GM19372 (cell line): Measurements from ENCODE around the gene ITGA5.

Source experiments
- ATAC-seq: cut with Tn5 transposase; IDR thresholded peaks from one replicate; pipeline ENCODE4 v1.9.1; 2021; ENCODE audit warnings: mild to moderate bottlenecking, low read depth, moderate library complexity; ENCODE audit not compliant: unreplicated experiment

Gene ITGA5

DNA sequence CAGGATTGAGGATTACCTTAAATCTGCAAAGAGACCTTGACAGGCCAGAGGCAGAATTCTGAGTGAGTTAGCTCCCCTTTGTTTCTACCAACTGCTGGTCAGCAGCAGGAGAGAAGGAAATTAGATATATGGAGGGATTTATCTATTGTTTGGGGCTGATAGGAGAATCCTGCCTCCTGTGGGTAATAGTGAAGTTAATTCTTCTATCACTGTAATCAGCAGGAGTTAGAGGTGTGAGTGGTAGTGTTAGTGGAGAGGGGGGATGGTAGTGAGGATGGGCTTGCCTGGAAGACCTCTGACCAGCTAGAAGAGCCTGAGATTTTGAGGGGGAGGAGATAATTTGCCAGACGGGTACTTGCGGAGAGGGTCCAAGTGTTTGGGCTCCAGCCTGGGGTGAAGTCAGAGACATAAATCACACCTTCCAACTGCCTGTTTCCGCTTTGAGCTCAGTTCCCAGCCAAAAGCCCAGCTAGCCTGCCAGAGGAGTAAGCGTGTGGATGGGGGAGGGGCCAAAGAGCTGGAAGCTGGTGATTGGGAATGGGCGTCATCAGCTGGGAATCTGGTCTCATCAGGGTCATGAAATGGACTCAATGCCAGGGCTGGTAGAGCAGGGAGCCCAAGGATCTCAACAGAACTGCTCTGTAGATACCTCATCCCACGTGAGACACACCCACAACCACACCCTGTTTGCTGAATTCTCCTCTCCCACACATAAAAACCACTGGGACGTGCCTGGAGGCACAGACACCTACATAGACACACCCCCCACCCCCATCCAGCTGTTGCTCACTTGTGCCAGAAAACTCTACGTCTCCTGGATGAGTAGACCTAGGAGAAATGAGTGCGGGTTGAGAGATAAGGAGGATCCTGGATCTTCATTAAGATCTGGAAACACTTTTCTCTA lies 13.1 kb upstream of the ITGA5 start:
- no peak for ATAC-seq

- no peak for ATAC-seq
These were observed 11.5 kb upstream of the ITGA5 start for GRCh38 chr12:54430471-54431069.

DNA sequence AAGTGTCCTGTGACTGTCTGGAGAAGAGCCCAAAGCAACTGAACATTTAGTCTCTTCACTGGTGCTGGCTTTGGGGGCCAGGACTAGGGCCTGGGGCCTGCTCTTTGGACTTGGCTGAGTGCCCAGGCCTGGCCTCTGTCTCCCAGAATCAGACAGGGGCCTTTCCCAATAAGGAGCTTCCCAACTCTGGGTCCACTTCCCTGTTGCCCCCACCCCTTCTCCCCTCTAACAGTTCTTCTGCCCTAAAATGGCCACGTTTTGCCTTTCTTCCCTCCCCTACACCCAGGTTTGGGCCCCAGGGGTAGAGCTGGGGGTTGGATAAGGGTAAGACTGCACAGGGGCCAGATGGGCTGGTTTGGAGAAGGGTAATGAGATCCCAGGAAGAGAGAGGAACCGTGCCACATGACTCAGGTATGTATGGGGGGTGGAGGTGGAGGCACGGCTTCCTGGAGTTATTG lies 10.0 kb upstream of the ITGA5 start:
- ATAC-seq = no peak

- no peak for ATAC-seq
These were observed 9.3 kb upstream of the ITGA5 start for GRCh38 chr12:54428050-54429013.

DNA sequence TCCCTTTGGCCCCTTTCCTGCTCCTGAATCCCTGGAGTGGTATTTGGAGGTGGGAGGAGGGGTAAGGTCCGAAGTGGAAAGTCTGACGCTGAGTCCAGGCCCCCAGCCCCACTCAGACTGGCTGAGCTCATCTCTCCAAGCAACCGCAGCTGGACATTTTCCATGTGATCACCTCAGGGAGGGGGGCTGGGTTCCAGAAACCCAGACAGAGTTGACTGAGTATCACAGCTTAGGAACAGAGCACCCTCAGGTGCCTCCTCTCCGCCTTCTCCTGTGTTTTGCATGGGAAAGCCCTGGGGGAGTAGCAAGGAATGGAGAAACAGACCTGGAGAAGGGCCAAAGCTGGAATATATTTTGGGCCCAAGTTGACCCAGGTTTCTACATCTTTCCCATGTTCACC lies 8.0 kb upstream of the ITGA5 start:
- ATAC-seq = no peak

GRCh38 chr12:54426690-54427089 lies 7.6 kb upstream of the ITGA5 start:
- ATAC-seq = no peak

- ATAC-seq = no peak
These were observed 6.6 kb upstream of the ITGA5 start for GRCh38 chr12:54425702-54426101.

- ATAC-seq = no peak
These were observed 5.2 kb upstream of the ITGA5 start for GRCh38 chr12:54424224-54424623.

DNA sequence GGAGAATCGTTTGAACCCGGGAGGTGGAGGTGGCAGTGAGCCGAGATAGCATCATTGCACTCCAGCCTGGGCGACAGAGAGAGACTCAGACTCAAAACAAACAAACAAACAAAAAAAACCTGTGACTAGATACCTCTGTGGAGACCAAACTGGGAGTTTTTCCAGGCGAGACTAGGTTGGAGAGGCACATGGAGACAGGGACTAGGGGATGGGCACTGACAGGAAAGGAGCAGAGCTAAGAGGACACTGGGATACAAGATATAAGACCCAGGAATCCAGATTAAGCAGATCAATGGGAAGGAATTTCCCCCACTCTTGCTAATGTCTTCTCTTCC lies 4.7 kb upstream of the ITGA5 start:
- no peak for ATAC-seq

- no peak for ATAC-seq
These were observed 2.8 kb upstream of the ITGA5 start for GRCh38 chr12:54421879-54422250.

GRCh38 chr12:54421175-54421878 lies 2.3 kb upstream of the ITGA5 start:
- ATAC-seq = no peak

DNA sequence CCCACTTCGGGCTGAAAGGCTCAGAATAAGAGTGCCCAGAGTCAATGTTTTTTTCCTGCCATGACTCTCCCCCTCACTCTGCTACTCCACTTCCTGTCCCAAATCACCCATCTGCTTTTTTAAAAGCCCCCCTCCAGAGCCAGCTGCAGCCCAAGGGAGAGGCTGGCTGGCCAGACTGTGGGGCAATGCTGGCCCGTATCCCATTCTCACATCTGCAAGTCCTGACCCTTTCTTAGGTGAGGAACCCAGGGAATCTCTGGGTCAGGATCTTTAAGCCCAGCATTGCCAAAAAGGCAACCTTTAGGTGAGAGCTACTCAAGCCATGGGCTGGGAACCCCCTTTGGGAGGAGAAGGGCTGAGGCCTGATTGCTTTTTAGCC lies 1.7 kb upstream of the ITGA5 start:
- no peak for ATAC-seq

GRCh38 chr12:54418441-54419087 lies 502 bp downstream of the ITGA5 start:
- ATAC-seq = no peak

DNA sequence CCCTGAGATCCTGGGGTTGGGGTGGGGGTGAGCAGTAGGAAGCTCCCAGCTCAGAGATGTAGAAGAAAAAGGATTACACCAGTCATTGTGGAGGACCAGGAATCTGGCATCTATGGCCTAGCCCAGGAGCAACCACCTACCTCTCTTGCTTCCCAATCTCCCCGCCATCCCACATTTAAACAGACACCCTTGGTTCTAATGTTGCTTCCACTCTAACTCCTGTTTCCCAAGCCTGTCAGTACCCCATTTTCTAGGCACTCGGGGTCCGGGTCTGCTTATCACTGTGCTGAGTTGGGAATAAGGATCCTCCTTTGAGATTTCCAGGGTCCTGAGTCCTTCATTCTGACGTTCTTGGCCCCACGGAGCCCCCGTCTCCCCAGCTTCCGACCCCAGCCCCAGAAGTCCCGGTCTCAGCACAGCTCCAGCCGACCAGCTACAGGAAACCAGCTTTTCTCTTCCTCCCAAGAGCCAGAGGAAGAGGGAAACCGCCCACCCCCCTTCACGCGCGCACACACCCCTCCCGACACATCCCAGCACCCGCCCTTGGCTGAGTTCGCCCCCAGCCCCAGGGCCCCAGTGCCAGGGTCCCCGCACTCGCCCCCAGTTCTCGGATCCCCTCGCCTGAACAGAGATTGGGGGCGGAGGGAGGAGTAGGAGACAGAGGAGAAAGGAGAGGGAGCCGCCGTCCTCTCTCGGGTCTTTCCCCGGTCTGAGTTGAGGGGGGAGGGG lies 1.2 kb downstream of the ITGA5 start:
- ATAC-seq = no peak

DNA sequence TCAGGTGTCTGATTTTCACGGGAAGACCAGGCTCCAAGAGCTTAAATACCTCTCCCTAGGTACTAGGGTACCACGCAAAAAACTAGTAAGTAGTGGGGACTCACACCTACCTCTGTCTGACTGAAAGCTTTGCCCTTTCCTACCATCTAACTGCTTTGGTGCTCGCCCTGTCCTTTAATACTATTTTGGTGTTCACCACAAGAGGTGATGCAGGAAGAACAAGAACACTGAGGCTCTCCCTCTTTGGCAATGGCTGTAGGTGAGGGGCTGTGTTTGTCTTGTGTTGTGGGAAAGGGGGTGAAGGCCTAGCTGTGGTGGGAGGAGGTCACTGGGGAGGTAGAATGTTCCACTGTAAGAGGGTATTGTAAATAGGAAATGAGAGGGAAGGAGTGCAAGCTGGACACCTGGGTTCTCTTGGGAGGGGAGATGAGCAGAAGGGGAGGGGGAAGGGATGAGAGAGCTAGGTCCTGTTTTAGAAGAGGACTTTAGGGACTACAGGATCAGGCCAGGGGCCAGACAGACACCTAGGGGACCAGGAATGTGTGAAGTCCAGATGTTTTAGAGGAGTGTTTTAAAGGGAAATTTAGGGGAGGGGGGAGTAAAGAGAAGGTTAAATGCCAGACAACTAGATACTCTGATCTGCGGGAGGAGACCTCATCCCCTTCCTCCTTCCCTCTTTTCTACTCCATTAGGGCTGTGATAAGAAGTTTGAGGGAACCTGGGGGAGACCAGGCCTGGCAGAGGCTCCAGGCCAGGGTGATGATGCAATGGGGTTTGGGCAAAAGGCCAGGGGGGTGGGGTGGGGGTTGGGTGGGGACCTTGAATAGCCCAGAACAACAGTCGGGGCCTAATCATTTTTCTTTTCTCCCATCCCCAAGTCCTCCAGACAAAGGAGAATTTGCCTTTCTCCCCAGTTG lies 2.1 kb downstream of the ITGA5 start:
- no peak for ATAC-seq

DNA sequence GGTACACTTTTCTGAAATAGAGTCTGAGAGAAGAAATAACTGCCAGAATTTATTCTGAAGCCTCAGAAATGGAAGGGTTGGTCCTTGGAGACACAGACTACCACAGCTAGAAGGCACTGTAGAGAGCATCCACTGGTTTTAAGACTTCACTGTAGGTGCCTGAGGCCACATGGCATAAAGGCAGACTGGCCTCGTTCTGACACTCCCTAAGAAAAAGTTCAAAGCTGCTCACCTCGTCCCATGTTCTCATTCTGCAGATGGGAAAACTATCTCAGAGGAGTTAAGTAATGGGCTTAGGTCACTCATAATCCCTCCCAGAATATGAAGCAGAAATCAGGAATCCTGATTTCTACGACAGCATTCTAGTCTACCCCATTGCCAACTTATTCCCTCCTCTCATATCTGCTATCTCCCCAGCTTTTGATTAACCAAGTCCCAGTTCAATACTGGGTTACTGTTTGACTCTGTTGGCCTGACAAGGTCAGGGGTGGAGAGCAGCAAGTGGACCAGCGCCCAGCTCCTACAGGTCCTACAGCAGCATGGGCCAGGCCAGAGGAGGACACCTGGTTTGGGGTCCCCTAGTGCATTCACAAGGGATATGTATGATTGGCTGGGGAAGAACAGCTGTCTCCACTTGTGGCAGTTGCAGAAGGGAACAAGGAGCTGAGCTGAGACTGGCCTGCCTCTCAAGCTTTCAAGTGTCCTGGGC lies 3.7 kb downstream of the ITGA5 start:
- ATAC-seq = no peak

DNA sequence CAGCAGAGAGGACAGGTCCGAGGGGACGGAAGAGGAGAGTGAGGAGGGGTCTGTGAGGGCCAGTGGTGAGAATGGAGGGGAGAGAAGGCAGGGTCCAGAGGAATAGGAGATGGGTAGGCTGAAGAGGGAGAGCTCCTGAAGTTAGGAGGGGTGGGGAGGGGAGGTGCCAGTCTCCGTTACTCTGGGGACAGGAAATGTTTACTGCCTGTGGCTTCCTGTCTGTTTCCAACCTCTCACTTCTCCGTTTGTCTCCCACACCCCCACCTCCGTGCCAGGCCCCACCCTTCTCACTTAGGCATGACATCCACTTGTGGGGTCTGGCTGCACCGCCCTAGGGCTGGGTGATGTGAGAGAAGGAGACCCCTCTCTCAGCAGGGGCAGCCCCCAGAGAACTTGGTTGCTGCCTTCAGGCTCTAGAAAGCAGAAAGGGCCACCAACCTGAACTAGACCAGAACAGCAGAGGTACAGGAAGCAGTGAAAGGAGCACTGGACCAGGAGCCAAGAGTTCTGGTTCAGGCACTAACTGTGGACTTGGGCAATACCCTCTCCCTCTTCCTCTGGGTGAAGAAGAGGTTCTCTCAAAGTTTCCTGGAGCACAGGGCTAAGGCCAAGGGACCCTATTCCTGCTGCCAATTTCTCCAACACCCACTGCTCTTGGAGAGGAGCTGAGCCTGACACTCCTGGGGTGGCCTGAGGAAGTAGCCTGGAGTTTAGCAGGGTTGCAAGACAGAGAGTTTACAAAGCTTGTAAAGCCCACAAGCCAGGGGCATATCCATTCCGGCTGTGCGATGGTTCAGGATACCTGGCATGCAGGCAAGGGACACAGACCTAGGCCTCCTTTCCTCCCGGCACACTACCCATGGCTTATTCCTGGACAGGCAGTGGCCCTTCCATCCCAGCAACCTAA lies 5.5 kb downstream of the ITGA5 start:
- peak; percentile 58 for ATAC-seq
